Skeletal muscle tissue (tissue), 4 donors: ENCODE results near the gene RPS18. TPM values are rescaled to one million over a fixed set of nuclear protein-coding genes. Genes with fewer than 3 reads are reported as not detected.
"Not testable (repeated sequence)": the region's sequence is repeated elsewhere in the genome, so short reads cannot be mapped to it uniquely, and the experiment has no call there.

Source experiments
- H3K27ac ChIP-seq: one replicate; pipeline ENCODE4 v1.7.0; 2013; ENCODE audit warnings: mild to moderate bottlenecking, low read depth, low read length, inconsistent platforms
- H3K27me3 ChIP-seq, 3 donors: one replicate each; pipeline ENCODE4 v1.7.0; 2013; ENCODE audit warnings: low read length in 3 of 3; ENCODE audit not compliant: control insufficient read depth in 3 of 3, insufficient read depth in 3 of 3
- H3K36me3 ChIP-seq, 3 donors: one replicate each; pipeline ENCODE4 v1.7.0; 2013; ENCODE audit warnings: low read length in 3 of 3; ENCODE audit not compliant: control insufficient read depth in 3 of 3, insufficient read depth in 3 of 3
- H3K4me1 ChIP-seq, 3 donors: one replicate each; pipeline ENCODE4 v1.7.0; 2013; ENCODE audit warnings: low read length in 3 of 3, mild to moderate bottlenecking in 3 of 3; ENCODE audit not compliant: control insufficient read depth in 3 of 3, insufficient read depth in 3 of 3
- H3K4me3 ChIP-seq, 3 donors: one replicate each; pipeline ENCODE4 v1.7.0; 2013; ENCODE audit warnings: low read length in 3 of 3
- H3K9ac ChIP-seq, 3 donors: one replicate each; pipeline ENCODE4 v1.7.0; 2013; ENCODE audit warnings: low read length in 3 of 3, mild to moderate bottlenecking in 3 of 3, moderate library complexity in 2 of 3, low read depth in 1 of 3
- H3K9me3 ChIP-seq, 3 donors: one replicate each; pipeline ENCODE4 v1.7.0; 2013; ENCODE audit warnings: low read length in 3 of 3; ENCODE audit not compliant: control insufficient read depth in 3 of 3
- total RNA-seq: library from RNA; depleted of rRNA; stranded (reverse); fragments of >200 nt; gene quantifications from one replicate; pipeline ENCODE4 v1.2.3, GENCODE V29; 2014
- donor health status: Osteomylitis.

RPS18 gene
- total RNA-seq, result 8,222 TPM

- Histone ChIP-seq H3K27me3 (no peaks in the 10 kb centered on the region), H3K9me3 (no peaks in the 10 kb centered on the region), H3K4me1 (peaks cover 41 to 62% (median 48%) of the 10 kb centered on the region in 3 donors), H3K36me3 (peaks cover 56 to 63% (median 57%) of the 10 kb centered on the region in 3 donors), H3K4me3 (peak within 1 kb of the TSS; percentile 84 to 96 (median 95)), H3K27ac (peak within 1 kb of the TSS; percentile 97), H3K9ac (peak within 1 kb of the TSS; percentile 91 to 97 (median 96))
These were observed at the start of gene RPS18, which contains the start of gene VPS52 for GRCh38 chr6:33271468-33272274. TSS of gene RPS18 (plus strand) at chr6:33272075. CDS start at chr6:33272120, 45 bp downstream. TSS of gene VPS52 (minus strand) at chr6:33271876. CDS start at chr6:33271675, 201 bp downstream.

GRCh38 chr6:33226503-33227120 lies 45.3 kb upstream of the RPS18 start:
- not testable (repeated sequence) for H3K27me3 ChIP-seq, H3K4me1 ChIP-seq, H3K36me3 ChIP-seq, H3K9ac ChIP-seq, H3K27ac ChIP-seq, H3K9me3 ChIP-seq, H3K4me3 ChIP-seq

- Histone ChIP-seq H3K4me1 (no peaks in the 10 kb centered on the region), H3K9me3 (no peaks in the 10 kb centered on the region), H3K27ac (no peak overlapping the region), H3K36me3 (no peaks in the 10 kb centered on the region), H3K4me3 (no peak overlapping the region), H3K9ac (no peak overlapping the region), H3K27me3 (peaks cover 12 to 18% (median 16%) of the 10 kb centered on the region in 3 donors)
These were observed 36.6 kb upstream of the RPS18 start for GRCh38 chr6:33235221-33235634.

- no peak overlapping the region for H3K4me3 ChIP-seq
- H3K36me3 ChIP-seq, result no peaks in the 10 kb centered on the region
- H3K9me3 ChIP-seq, result no peaks in the 10 kb centered on the region
- H3K9ac ChIP-seq, result no peak overlapping the region
- peaks cover 12 to 18% (median 14%) of the 10 kb centered on the region in 3 donors for H3K27me3 ChIP-seq
- H3K4me1 ChIP-seq, result no peaks in the 10 kb centered on the region
- no peak overlapping the region for H3K27ac ChIP-seq
These were observed 35.5 kb upstream of the RPS18 start for GRCh38 chr6:33236328-33236727.

- no peaks in the 10 kb centered on the region for H3K4me1 ChIP-seq
- H3K27me3 ChIP-seq, result peaks cover 12 to 18% (median 14%) of the 10 kb centered on the region in 3 donors
- H3K9ac ChIP-seq, result no peak overlapping the region
- H3K36me3 ChIP-seq, result no peaks in the 10 kb centered on the region
- H3K9me3 ChIP-seq, result no peaks in the 10 kb centered on the region
- H3K27ac ChIP-seq, result no peak overlapping the region
- H3K4me3 ChIP-seq, result no peak overlapping the region
These were observed 35.0 kb upstream of the RPS18 start for GRCh38 chr6:33236852-33237251.

- Histone ChIP-seq H3K9ac (no peak overlapping the region), H3K9me3 (no peaks in the 10 kb centered on the region), H3K4me3 (no peak overlapping the region), H3K4me1 (no peaks in the 10 kb centered on the region), H3K36me3 (no peaks in the 10 kb centered on the region), H3K27ac (no peak overlapping the region), H3K27me3 (peaks cover 14 to 18% (median 14%) of the 10 kb centered on the region in 3 donors)
These were observed 34.1 kb upstream of the RPS18 start for GRCh38 chr6:33237741-33238140.

- H3K9ac ChIP-seq, result no peak overlapping the region
- no peaks in the 10 kb centered on the region for H3K9me3 ChIP-seq
- no peaks in the 10 kb centered on the region for H3K4me1 ChIP-seq
- H3K36me3 ChIP-seq, result no peaks in the 10 kb centered on the region
- no peak overlapping the region for H3K27ac ChIP-seq
- H3K4me3 ChIP-seq, result no peak overlapping the region
- H3K27me3 ChIP-seq, result peaks cover 3 to 7% (median 4%) of the 10 kb centered on the region in 3 donors
These were observed 29.9 kb upstream of the RPS18 start for GRCh38 chr6:33241968-33242367.

- Histone ChIP-seq H3K4me1 (peaks cover 2 to 5% (median 2%) of the 10 kb centered on the region in 3 donors), H3K27me3 (peaks cover 3 to 7% (median 4%) of the 10 kb centered on the region in 3 donors), H3K9ac (no peak overlapping the region), H3K27ac (no peak overlapping the region), H3K9me3 (no peaks in the 10 kb centered on the region), H3K36me3 (no peaks in the 10 kb centered on the region), H3K4me3 (no peak overlapping the region)
These were observed 28.4 kb upstream of the RPS18 start for GRCh38 chr6:33243476-33243875.

GRCh38 chr6:33247977-33248642 lies 23.8 kb upstream of the RPS18 start:
- Histone ChIP-seq H3K27me3 (no peaks in the 10 kb centered on the region), H3K9ac (peak overlapping the region; percentile 84 to 97 (median 93)), H3K36me3 (peaks cover 5 to 13% (median 12%) of the 10 kb centered on the region in 3 donors), H3K4me1 (peaks cover 21 to 23% (median 22%) of the 10 kb centered on the region in 3 donors), H3K4me3 (peak overlapping the region; percentile 82 to 92 (median 87)), H3K27ac (peak overlapping the region; percentile 94), H3K9me3 (no peaks in the 10 kb centered on the region)
